ENCODE data around the gene RNF44. TPM values are rescaled to one million over a fixed set of nuclear protein-coding genes. Genes with fewer than 3 reads are reported as not detected.

RNF44 gene
- total RNA-seq, 1 experiment from 2014 or later: 84.2 TPM

DNA sequence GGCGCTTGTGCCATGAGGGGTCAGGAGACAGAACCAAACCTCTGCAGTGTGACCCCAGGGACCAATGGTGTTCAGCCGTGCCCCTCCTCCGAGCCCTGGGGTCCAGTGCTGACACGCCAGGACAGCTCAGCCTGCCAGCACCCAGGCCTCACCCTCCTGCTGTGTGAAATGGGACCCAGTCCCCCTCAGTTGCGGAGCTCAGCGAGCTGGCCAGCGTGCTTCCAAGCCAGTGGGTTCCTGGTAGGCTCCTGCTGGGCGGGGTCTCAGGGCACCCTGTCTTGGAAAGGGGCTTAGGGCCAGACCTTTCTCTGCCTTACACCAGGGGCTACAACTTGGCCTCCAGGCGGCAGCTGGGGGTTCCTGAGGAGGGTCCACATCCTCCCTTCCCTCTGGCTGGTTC is 4.4 kb downstream of the RNF44 start:
- H3K27me3 ChIP-seq (replicated peaks; ENCODE audit: control insufficient read depth, insufficient read depth, low read length): no peaks in the 10 kb centered on the region
- Mint-ChIP-seq H3K9me3 (ENCODE audit: unreplicated experiment) (no peaks in the 10 kb centered on the region), H3K27me3 (ENCODE audit: insufficient read depth, unreplicated experiment) (no peaks in the 10 kb centered on the region), H3K4me3 (ENCODE audit: unreplicated experiment) (no peak overlapping the region), H3K27ac (ENCODE audit: unreplicated experiment) (no peak overlapping the region), H3K4me1 (ENCODE audit: low read depth, unreplicated experiment) (peaks cover 5% of the 10 kb centered on the region), H3K36me3 (ENCODE audit: insufficient read depth, unreplicated experiment) (peaks cover 56% of the 10 kb centered on the region)
- peaks cover 10% of the 10 kb centered on the region for H3K36me3 ChIP-seq (ENCODE audit: control insufficient read depth, insufficient read depth, low read length)
- H3K9me3 ChIP-seq: no peaks in the 10 kb centered on the region
- POLR2A ChIA-PET: no interaction called here
- TF ChIP-seq, protein P1, sequence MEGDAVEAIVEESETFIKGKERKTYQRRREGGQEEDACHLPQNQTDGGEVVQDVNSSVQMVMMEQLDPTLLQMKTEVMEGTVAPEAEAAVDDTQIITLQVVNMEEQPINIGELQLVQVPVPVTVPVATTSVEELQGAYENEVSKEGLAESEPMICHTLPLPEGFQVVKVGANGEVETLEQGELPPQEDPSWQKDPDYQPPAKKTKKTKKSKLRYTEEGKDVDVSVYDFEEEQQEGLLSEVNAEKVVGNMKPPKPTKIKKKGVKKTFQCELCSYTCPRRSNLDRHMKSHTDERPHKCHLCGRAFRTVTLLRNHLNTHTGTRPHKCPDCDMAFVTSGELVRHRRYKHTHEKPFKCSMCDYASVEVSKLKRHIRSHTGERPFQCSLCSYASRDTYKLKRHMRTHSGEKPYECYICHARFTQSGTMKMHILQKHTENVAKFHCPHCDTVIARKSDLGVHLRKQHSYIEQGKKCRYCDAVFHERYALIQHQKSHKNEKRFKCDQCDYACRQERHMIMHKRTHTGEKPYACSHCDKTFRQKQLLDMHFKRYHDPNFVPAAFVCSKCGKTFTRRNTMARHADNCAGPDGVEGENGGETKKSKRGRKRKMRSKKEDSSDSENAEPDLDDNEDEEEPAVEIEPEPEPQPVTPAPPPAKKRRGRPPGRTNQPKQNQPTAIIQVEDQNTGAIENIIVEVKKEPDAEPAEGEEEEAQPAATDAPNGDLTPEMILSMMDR (IDR thresholded peaks at IDR 0.05; ENCODE audit: insufficient read depth in 1 of 2, low read depth in 1 of 2, low read length in 1 of 2, severe bottlenecking in 1 of 2, unreplicated experiment in 1 of 2): no peak
- DNase-seq: no peak
- CTCF ChIA-PET: no interaction called here
- no peaks in the 10 kb centered on the region for H3K4me1 ChIP-seq
- BruUV-seq (replicated peaks): no TSS peak
- no peak overlapping the region for H3K4me3 ChIP-seq (ENCODE audit: low read depth, low read length)
- intact Hi-C loops (cut with micrococcal nuclease; ENCODE audit: unreplicated experiment): no loop called here

DNA sequence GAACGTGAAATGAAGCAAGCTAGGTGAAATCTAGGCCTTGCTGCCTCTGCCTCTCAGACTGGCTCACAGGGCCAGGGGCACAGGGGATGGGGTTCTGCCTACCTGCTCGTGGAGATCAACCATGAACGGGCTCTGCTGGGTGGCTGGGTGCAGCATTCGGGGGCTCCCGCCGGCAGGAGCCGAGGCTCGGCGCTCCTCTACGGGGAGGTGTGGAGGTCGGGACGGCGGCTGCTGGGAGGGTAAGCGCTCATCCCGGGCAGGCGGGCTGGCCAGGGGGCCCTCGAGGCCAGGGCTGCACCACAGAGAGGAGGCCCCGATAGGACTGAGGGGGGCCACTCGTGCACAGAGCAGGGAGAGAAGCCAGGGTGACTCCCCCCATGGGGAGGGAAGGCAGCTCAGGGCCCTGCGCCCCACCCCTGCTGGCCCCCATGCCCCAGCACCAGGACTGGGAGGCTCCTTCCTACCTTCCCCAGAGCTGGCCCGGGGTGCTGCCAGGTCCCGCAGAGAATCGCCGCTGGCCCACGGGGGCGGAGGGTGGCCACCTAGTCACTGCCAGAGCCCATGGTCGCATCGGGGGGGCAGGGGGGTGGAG is 5.2 kb downstream of the RNF44 start:
- Mint-ChIP-seq H3K27ac (ENCODE audit: unreplicated experiment) (no peak overlapping the region), H3K36me3 (ENCODE audit: insufficient read depth, unreplicated experiment) (peaks cover 48% of the 10 kb centered on the region), H3K9me3 (ENCODE audit: unreplicated experiment) (no peaks in the 10 kb centered on the region), H3K27me3 (ENCODE audit: insufficient read depth, unreplicated experiment) (no peaks in the 10 kb centered on the region), H3K4me1 (ENCODE audit: low read depth, unreplicated experiment) (peaks cover 5% of the 10 kb centered on the region), H3K4me3 (ENCODE audit: unreplicated experiment) (no peak overlapping the region)
- H3K36me3 ChIP-seq (ENCODE audit: control insufficient read depth, insufficient read depth, low read length): peaks cover 11% of the 10 kb centered on the region
- TF ChIP-seq, protein P1 (IDR thresholded peaks at IDR 0.05; ENCODE audit: insufficient read depth in 1 of 2, low read depth in 1 of 2, low read length in 1 of 2, severe bottlenecking in 1 of 2, unreplicated experiment in 1 of 2): no peak
- ChIA-PET POLR2A (no interaction called here), CTCF (no interaction called here)
- BruUV-seq (replicated peaks): no TSS peak
- no peaks in the 10 kb centered on the region for H3K27me3 ChIP-seq (replicated peaks; ENCODE audit: control insufficient read depth, insufficient read depth, low read length)
- no peaks in the 10 kb centered on the region for H3K9me3 ChIP-seq
- intact Hi-C loops (cut with micrococcal nuclease; ENCODE audit: unreplicated experiment): no loop called here
- H3K4me1 ChIP-seq: no peaks in the 10 kb centered on the region
- no peak for DNase-seq
- no peak overlapping the region for H3K4me3 ChIP-seq (ENCODE audit: low read depth, low read length)

DNA sequence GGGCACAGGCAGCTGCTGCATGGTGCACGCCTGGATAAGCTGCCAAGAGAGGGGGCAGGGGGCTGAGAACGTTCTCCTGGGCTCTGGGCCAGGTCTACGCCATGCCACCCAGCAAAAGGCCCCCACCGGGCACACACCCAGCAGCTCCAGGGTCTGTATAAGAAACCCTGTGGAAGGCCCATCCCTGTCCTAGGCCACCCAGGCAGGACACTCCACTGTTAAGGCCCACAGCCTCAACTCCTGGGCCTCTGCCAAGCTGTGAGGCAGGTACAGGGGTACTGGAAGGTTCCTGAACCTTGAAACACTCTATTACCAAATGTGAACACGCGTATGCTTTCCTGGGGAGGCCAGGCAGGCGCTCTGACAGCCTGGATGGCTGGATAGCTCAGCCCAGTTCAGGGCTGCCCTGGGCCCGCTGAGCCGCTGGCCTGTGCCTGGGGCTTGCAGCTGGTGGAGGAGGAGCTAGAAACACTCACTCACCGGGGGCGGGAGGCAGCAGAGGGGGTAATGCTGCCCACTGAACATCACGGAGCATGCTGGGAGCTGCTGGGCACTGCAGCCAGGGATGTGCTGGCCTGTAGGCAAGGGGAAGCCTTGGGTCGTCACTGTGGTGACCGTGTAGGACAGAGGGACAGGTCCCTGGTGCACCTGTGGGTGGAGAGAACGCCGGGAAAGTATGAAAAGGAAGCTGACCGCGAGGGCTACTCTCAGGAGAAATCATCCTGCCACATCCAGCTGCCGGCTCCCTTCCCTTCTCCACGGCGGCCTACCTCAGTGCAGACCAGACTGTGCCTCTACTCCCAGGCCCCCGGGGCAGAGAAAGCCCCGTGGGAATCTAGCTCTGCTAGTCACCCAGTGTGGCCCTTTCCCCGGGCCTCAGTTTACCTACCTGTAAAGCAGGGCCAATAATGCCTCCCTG is 6.0 kb downstream of the RNF44 start:
- no peaks in the 10 kb centered on the region for H3K9me3 Mint-ChIP-seq (ENCODE audit: unreplicated experiment)
- intact Hi-C loops (cut with micrococcal nuclease; ENCODE audit: unreplicated experiment): no loop called here
- no peaks in the 10 kb centered on the region for H3K9me3 ChIP-seq
- DNase-seq: no peak
- peaks cover 5% of the 10 kb centered on the region for H3K4me1 Mint-ChIP-seq (ENCODE audit: low read depth, unreplicated experiment)
- H3K36me3 ChIP-seq (ENCODE audit: control insufficient read depth, insufficient read depth, low read length): peaks cover 11% of the 10 kb centered on the region
- CTCF ChIA-PET: no interaction called here
- no TSS peak for BruUV-seq (replicated peaks)
- H3K27ac Mint-ChIP-seq (ENCODE audit: unreplicated experiment): no peak overlapping the region
- peaks cover 42% of the 10 kb centered on the region for H3K36me3 Mint-ChIP-seq (ENCODE audit: insufficient read depth, unreplicated experiment)
- no peaks in the 10 kb centered on the region for H3K27me3 Mint-ChIP-seq (ENCODE audit: insufficient read depth, unreplicated experiment)
- no peaks in the 10 kb centered on the region for H3K4me1 ChIP-seq
- TF ChIP-seq, protein P1 (IDR thresholded peaks at IDR 0.05; ENCODE audit: insufficient read depth in 1 of 2, low read depth in 1 of 2, low read length in 1 of 2, severe bottlenecking in 1 of 2, unreplicated experiment in 1 of 2): no peak
- H3K4me3 Mint-ChIP-seq (ENCODE audit: unreplicated experiment): no peak overlapping the region
- no peak overlapping the region for H3K4me3 ChIP-seq (ENCODE audit: low read depth, low read length)
- no peaks in the 10 kb centered on the region for H3K27me3 ChIP-seq (replicated peaks; ENCODE audit: control insufficient read depth, insufficient read depth, low read length)
- POLR2A ChIA-PET: no interaction called here

All from Caco-2 (cell line).